Endodermal cell (in vitro differentiated cells): ENCODE data around the gene SNRPB. TPM values are rescaled to one million over a fixed set of nuclear protein-coding genes. Genes with fewer than 3 reads are reported as not detected.

Experiments used
- DNase-seq: peaks from one replicate; pipeline ENCODE4 v3.0.0-alpha.2; 2017
- H3K27ac ChIP-seq: 2 replicates; pipeline ENCODE4 v1.5.1; 2013; ENCODE audit warnings: mild to moderate bottlenecking, low read depth, low read length, moderate library complexity
- H3K27me3 ChIP-seq: 2 replicates; pipeline ENCODE4 v1.6.1; 2013; ENCODE audit warnings: mild to moderate bottlenecking, low read length, moderate library complexity; ENCODE audit not compliant: insufficient read depth, control insufficient read depth, poor library complexity, severe bottlenecking
- H3K36me3 ChIP-seq: 2 replicates; pipeline ENCODE4 v1.7.0; 2013; ENCODE audit warnings: mild to moderate bottlenecking, low read length, moderate library complexity; ENCODE audit not compliant: control insufficient read depth, insufficient read depth
- H3K4me1 ChIP-seq: one replicate; pipeline ENCODE4 v1.7.0; 2013; ENCODE audit warnings: low read length; ENCODE audit not compliant: control insufficient read depth, insufficient read depth
- H3K4me3 ChIP-seq: 2 replicates; pipeline ENCODE4 v1.5.1; 2013; ENCODE audit warnings: mild to moderate bottlenecking, low read length, moderate library complexity
- H3K9ac ChIP-seq: 2 replicates; pipeline ENCODE4 v1.6.1; 2013; ENCODE audit warnings: mild to moderate bottlenecking, low read length, moderate library complexity; ENCODE audit not compliant: poor library complexity, severe bottlenecking; ENCODE audit errors: extremely low read depth
- H3K9me3 ChIP-seq: 2 replicates; pipeline ENCODE4 v1.6.1; 2013; ENCODE audit warnings: mild to moderate bottlenecking, low read length, moderate library complexity; ENCODE audit not compliant: control insufficient read depth
- H3K27ac Mint-ChIP-seq: 2 replicates; pipeline ENCODE4 v1.8.0; 2020; ENCODE audit warnings: mixed read lengths
- H3K27me3 Mint-ChIP-seq: 2 replicates; pipeline ENCODE4 v1.8.0; 2021; ENCODE audit warnings: mild to moderate bottlenecking, mixed read lengths; ENCODE audit not compliant: insufficient read depth
- H3K36me3 Mint-ChIP-seq: 2 replicates; pipeline ENCODE4 v1.8.0; 2020; ENCODE audit warnings: low read depth, mixed read lengths
- H3K4me1 Mint-ChIP-seq: 2 replicates; pipeline ENCODE4 v1.8.0; 2020; ENCODE audit warnings: mixed read lengths
- H3K4me3 Mint-ChIP-seq: 2 replicates; pipeline ENCODE4 v1.8.0; 2020; ENCODE audit warnings: mild to moderate bottlenecking, moderate library complexity, mixed read lengths
- H3K9me3 Mint-ChIP-seq: 2 replicates; pipeline ENCODE4 v1.8.0; 2020; ENCODE audit warnings: mild to moderate bottlenecking, mixed read lengths
- WGBS, 2 experiments: methylation state at CpG; one replicate each; pipeline versions ENCODE4 v1.1.5 to v1.1.7; 2013; ENCODE audit warnings: missing lambda C conversion rate in 2 of 2, mixed read lengths in 1 of 2; ENCODE audit not compliant: insufficient coverage in 1 of 2, insufficient read length in 1 of 2; 5-methylcytosine and 5-hydroxymethylcytosine counted together
- total RNA-seq, 2 donors: library from RNA; stranded (reverse); fragmentation: NEBNext Ultra II Directional in 1 of 2; extraction: Animal tissue kit (Norgen Biotek cat#: 25700) in 1 of 2; gene quantifications; 2 replicates in 1 of 2; 3 replicates in 1 of 2; pipeline ENCODE4 v1.2.1, GENCODE V29; 2021
- TF ChIP-seq, protein P1 (sequence below): fragments of 200-600 bp; sonication (generic); conservative IDR thresholded peaks from 2 replicates; pipeline ENCODE4 v1.5.0; 2021; ENCODE audit warnings: antibody characterized with exemption, mild to moderate bottlenecking

SNRPB gene
- total RNA-seq, 2 donors from 2014 or later = 277 to 310 TPM

DNA sequence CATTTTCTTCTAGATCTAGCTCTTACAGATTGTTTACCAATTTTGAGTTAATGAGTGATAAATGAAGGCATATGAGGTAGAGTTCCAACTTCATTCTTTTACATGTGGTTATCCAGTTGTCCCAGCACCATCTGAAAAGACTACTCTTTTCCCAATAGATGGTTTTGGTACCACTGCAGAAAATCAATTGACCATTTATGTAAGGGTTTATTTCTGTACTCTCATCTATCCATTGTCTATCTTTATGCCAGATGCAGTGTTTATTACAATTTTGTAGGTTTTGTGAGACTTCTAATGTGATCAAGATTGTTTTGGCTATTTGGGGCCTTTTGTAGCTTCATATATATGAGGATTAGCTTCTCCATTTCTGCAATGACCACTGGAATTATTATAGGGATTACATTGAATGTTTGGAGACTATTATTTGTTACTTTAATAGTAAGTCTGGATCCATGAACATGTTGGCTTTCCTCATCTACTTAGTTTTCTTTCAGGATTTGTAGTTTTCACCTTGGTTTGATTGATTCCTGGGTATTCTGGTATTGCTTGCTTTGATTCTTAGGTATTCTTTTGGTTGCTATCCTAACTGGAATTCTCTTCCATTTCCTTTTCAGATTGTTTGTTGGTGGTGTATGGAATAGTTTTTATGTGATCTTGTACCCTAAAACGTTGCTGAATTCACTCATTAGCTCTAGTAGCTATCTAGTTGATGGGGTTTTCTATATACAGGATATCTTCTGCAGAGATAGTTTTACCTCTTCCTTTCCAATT lies 10.4 kb downstream of the SNRPB start:
- peaks cover 65% of the 10 kb centered on the region for H3K36me3 Mint-ChIP-seq
- H3K4me1 Mint-ChIP-seq = no peaks in the 10 kb centered on the region
- Histone ChIP-seq H3K9me3 (no peaks in the 10 kb centered on the region), H3K27me3 (no peaks in the 10 kb centered on the region), H3K4me1 (no peaks in the 10 kb centered on the region), H3K36me3 (peaks cover 65% of the 10 kb centered on the region), H3K9ac (no peak overlapping the region), H3K4me3 (no peak overlapping the region), H3K27ac (no peak overlapping the region)
- WGBS, 2 experiments = 89% methylated on average over 1 of the region's 1 CpG; no CpG with 5 or more reads in 1 of the 2 experiments
- no peak for DNase-seq
- no peaks in the 10 kb centered on the region for H3K9me3 Mint-ChIP-seq
- H3K27me3 Mint-ChIP-seq = no peaks in the 10 kb centered on the region
- H3K27ac Mint-ChIP-seq = no peak overlapping the region
- H3K4me3 Mint-ChIP-seq = no peak overlapping the region
- TF ChIP-seq, protein P1, sequence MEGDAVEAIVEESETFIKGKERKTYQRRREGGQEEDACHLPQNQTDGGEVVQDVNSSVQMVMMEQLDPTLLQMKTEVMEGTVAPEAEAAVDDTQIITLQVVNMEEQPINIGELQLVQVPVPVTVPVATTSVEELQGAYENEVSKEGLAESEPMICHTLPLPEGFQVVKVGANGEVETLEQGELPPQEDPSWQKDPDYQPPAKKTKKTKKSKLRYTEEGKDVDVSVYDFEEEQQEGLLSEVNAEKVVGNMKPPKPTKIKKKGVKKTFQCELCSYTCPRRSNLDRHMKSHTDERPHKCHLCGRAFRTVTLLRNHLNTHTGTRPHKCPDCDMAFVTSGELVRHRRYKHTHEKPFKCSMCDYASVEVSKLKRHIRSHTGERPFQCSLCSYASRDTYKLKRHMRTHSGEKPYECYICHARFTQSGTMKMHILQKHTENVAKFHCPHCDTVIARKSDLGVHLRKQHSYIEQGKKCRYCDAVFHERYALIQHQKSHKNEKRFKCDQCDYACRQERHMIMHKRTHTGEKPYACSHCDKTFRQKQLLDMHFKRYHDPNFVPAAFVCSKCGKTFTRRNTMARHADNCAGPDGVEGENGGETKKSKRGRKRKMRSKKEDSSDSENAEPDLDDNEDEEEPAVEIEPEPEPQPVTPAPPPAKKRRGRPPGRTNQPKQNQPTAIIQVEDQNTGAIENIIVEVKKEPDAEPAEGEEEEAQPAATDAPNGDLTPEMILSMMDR = no peak

DNA sequence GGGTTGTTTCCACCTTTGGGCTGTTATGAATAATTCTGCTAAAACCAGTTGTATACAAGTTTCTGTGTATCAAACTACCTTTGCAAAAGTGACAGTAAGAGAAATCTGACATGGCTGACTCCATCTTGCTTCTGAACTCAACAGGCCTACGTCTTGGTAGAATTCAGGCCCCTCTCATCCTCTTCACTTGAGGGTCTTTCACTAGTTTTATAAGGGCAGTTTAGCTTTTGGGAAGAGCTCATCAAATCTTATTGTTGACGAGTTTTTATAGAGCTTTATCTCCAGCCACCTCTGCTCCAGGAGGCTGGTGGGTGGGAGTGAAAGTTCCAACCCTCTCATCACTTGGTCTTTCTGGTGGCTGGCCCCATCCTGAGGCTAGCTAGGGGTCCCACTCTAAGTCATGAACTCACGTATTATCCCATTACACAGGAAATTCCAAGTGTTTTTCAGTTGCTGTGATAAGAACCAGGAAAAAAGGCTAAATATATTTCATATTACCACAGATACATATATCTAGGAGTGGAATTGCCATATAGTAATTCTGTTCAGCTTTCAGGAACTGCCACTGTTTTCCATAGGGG lies 11.6 kb downstream of the SNRPB start:
- Histone ChIP-seq H3K36me3 (peaks cover 54% of the 10 kb centered on the region), H3K27me3 (no peaks in the 10 kb centered on the region), H3K9me3 (no peaks in the 10 kb centered on the region), H3K27ac (no peak overlapping the region), H3K4me3 (no peak overlapping the region), H3K4me1 (no peaks in the 10 kb centered on the region), H3K9ac (no peak overlapping the region)
- no peaks in the 10 kb centered on the region for H3K9me3 Mint-ChIP-seq
- 89% methylated on average over 3 of the region's 3 CpGs; no CpG with 5 or more reads in 1 of the 2 experiments for WGBS, 2 experiments
- no peaks in the 10 kb centered on the region for H3K27me3 Mint-ChIP-seq
- no peak overlapping the region for H3K4me3 Mint-ChIP-seq
- DNase-seq = no peak
- H3K27ac Mint-ChIP-seq = no peak overlapping the region
- TF ChIP-seq, protein P1 = no peak
- peaks cover 53% of the 10 kb centered on the region for H3K36me3 Mint-ChIP-seq
- H3K4me1 Mint-ChIP-seq = no peaks in the 10 kb centered on the region

DNA sequence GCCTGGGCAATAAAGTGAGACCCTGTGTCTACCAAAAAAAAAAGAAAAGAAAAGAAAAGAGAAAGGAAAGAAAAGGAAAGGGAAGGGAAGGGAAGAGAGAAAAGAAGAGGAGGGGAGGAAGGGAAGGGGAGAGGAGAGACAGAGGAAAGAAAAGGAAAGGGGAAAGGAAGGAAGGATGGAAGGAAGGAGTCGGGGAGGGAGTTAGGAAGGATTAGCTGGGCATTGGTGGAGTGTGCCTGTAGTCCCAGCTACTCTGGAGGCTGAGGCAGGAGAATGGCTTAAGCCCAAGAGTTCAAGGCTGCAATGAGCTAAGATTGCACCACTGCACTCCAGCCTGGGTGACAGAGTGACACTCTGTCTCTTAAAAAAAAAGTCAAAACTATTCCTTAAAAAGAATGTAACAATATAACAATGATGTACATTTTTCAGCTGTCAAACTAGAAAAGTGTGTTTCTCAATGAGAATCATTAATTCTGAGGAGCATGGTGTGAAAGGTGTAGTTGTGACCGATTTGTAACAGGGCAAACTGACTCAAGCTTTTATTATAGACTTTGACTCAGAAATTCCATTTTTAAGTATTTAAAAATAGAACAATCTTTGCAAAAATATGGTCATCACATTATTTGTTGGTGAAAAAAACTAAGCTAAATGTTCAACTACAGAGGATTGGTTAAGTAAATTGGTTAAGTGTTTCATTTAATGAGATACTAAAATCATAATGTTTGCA lies 14.7 kb downstream of the SNRPB start:
- peaks cover 22% of the 10 kb centered on the region for H3K36me3 Mint-ChIP-seq
- no peak overlapping the region for H3K27ac ChIP-seq

More for the DNA sequence above, 14.7 kb downstream of the SNRPB start:
- H3K27me3 Mint-ChIP-seq = no peaks in the 10 kb centered on the region
- H3K4me1 Mint-ChIP-seq = no peaks in the 10 kb centered on the region
- Histone ChIP-seq H3K36me3 (peaks cover 23% of the 10 kb centered on the region), H3K27me3 (no peaks in the 10 kb centered on the region), H3K4me1 (no peaks in the 10 kb centered on the region), H3K9ac (no peak overlapping the region), H3K9me3 (no peaks in the 10 kb centered on the region), H3K4me3 (no peak overlapping the region)
- no peaks in the 10 kb centered on the region for H3K9me3 Mint-ChIP-seq
- WGBS, 2 experiments = 100% methylated on average over 2 of the region's 2 CpGs
- H3K27ac Mint-ChIP-seq = no peak overlapping the region
- H3K4me3 Mint-ChIP-seq = no peak overlapping the region
- no peak for DNase-seq
- TF ChIP-seq, protein P1 = no peak
